ENCODE measurements around the gene NUP88. TPM values are rescaled to one million over a fixed set of nuclear protein-coding genes. Genes with fewer than 3 reads are reported as not detected.

The NUP88 gene
- total and polyA plus RNA-seq, 10 of the 15 experiments (the other 5 are each of a cell fraction or from before 2014, with no cell fraction given) = 110 to 244 (median 188) TPM

DNA sequence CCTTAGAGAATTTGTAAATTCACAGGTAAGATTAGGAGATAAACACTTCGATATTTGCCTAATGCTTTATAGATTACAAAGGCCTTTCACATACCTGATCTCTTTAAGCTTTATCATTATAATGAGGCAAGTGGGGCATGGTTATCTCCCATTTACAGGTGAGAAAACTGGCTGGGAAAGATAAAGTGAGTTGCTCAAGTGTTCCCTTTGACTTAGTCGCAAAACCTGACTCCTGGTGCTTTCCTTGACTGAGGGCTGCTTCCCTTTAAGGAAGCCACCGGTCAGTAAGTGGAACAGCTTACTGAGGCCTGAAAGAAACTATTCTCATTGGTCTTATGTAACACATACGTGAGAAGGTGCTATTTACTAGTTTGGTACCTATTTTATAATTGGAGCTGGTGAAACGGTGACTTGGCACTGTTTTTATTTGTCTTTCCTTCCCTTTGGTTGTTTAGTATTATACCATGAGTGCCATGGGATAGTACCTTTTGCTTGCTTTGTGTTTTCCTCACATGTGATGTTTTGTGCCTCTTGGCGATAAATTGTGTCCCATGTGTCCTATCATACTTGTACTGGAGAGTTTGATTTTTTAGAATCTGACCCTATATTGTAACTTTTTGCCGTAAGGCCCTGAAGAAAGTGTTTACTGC lies 57.2 kb downstream of the NUP88 start:
- ChIA-PET POLR2A (interaction anchor here (0.6 kb wide), 1 partner anchor 16 kb away, joined by 3 read pairs; no protein-coding TSS in a partner anchor), SMC1A (ENCODE audit: uncharacterized antibody, unreplicated experiment) (no interaction called here), CTCF (interaction anchor here (1.0 to 1.4 kb wide), 3 partner anchors 49 to 56 kb away, joined by 3 to 4 read pairs (median 3); no protein-coding TSS in a partner anchor), RAD21 (ENCODE audit: unreplicated experiment) (no interaction called here)
- DNase-seq (ENCODE audit: low read depth, low spot score) = no peak
- in situ Hi-C loops (cut with MboI) = no loop called here
- no peak for FAIRE-seq
- Histone ChIP-seq H3K9me3 (replicated peaks; ENCODE audit: control insufficient read depth, insufficient read depth, low read length) (no peaks in the 10 kb centered on the region), H3K36me3 (ENCODE audit: control insufficient read depth in 2 of 2, insufficient read depth in 2 of 2, low read length in 1 of 2) (peaks cover 5 to 30% of the 10 kb centered on the region in 2 experiments), H2AFZ (ENCODE audit: control insufficient read depth, low read depth, low read length) (no peak overlapping the region), H4K20me1 (ENCODE audit: control insufficient read depth, insufficient read depth) (no peaks in the 10 kb centered on the region), H3K27me3 (replicated peaks in 1 of 2; ENCODE audit: control insufficient read depth in 2 of 2, insufficient read depth in 2 of 2, low read length in 1 of 2) (no peaks in the 10 kb centered on the region), H3K27ac (ENCODE audit: control insufficient read depth, insufficient read depth) (no peak overlapping the region), H3K9ac (ENCODE audit: control insufficient read depth, insufficient read depth, low read length) (no peak overlapping the region), H3K4me1 (ENCODE audit: control insufficient read depth, insufficient read depth, low read length) (no peaks in the 10 kb centered on the region), H3K79me2 (ENCODE audit: control insufficient read depth, insufficient read depth, low read length) (no peaks in the 10 kb centered on the region), H3K4me3 (no peak overlapping the region), H3K4me2 (ENCODE audit: control insufficient read depth, insufficient read depth) (no peak overlapping the region)
- TF ChIP-seq RUNX3 (IDR thresholded peaks at IDR 0.05; ENCODE audit: low read length) = no peak
- TF ChIP-seq, protein P1, sequence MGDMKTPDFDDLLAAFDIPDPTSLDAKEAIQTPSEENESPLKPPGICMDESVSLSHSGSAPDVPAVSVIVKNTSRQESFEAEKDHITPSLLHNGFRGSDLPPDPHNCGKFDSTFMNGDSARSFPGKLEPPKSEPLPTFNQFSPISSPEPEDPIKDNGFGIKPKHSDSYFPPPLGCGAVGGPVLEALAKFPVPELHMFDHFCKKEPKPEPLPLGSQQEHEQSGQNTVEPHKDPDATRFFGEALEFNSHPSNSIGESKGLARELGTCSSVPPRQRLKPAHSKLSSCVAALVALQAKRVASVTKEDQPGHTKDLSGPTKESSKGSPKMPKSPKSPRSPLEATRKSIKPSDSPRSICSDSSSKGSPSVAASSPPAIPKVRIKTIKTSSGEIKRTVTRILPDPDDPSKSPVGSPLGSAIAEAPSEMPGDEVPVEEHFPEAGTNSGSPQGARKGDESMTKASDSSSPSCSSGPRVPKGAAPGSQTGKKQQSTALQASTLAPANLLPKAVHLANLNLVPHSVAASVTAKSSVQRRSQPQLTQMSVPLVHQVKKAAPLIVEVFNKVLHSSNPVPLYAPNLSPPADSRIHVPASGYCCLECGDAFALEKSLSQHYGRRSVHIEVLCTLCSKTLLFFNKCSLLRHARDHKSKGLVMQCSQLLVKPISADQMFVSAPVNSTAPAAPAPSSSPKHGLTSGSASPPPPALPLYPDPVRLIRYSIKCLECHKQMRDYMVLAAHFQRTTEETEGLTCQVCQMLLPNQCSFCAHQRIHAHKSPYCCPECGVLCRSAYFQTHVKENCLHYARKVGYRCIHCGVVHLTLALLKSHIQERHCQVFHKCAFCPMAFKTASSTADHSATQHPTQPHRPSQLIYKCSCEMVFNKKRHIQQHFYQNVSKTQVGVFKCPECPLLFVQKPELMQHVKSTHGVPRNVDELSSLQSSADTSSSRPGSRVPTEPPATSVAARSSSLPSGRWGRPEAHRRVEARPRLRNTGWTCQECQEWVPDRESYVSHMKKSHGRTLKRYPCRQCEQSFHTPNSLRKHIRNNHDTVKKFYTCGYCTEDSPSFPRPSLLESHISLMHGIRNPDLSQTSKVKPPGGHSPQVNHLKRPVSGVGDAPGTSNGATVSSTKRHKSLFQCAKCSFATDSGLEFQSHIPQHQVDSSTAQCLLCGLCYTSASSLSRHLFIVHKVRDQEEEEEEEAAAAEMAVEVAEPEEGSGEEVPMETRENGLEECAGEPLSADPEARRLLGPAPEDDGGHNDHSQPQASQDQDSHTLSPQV (IDR thresholded peaks at IDR 0.05) = no peak
- no peak for TF ChIP-seq RBBP5 (conservative IDR thresholded peaks at IDR 0.05)
- no peak for TF ChIP-seq PAX8 (IDR thresholded peaks at IDR 0.05)
- TF ChIP-seq, protein P2, sequence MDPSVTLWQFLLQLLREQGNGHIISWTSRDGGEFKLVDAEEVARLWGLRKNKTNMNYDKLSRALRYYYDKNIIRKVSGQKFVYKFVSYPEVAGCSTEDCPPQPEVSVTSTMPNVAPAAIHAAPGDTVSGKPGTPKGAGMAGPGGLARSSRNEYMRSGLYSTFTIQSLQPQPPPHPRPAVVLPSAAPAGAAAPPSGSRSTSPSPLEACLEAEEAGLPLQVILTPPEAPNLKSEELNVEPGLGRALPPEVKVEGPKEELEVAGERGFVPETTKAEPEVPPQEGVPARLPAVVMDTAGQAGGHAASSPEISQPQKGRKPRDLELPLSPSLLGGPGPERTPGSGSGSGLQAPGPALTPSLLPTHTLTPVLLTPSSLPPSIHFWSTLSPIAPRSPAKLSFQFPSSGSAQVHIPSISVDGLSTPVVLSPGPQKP (IDR thresholded peaks at IDR 0.05; ENCODE audit: low read depth, low read length) = no peak
- no peak for TF ChIP-seq BCL11A (IDR thresholded peaks at IDR 0.05; ENCODE audit: low read depth, low read length)
- no peak for TF ChIP-seq POLR2AphosphoS2 (IDR thresholded peaks at IDR 0.05; ENCODE audit: low read depth, low read length)
- no peak for TF ChIP-seq KLF5 (IDR thresholded peaks at IDR 0.05; ENCODE audit: partially characterized antibody)
- BruUV-seq (replicated peaks) = no TSS peak
- ATAC-seq = no peak
- 84% methylated on average over 7 of the region's 7 CpGs for WGBS (ENCODE audit: insufficient coverage, insufficient replicate concordance, low lambda C conversion rate, missing lambda C conversion rate)
- intact Hi-C loops (cut with micrococcal nuclease; ENCODE audit: unreplicated experiment) = no loop called here

Data from GM12878 (cell line).